ENCODE data around the gene CRLF1. TPM values are rescaled to one million over a fixed set of nuclear protein-coding genes. Genes with fewer than 3 reads are reported as not detected.

The CRLF1 gene
- total RNA-seq, 1 experiment from 2014 or later, result 16.2 TPM

- no peak overlapping the region for H2BK12ac ChIP-seq (ENCODE audit: insufficient read length, low read depth, low read length)
- no peak overlapping the region for H4K8ac ChIP-seq (replicated peaks; ENCODE audit: insufficient read length, low read depth, low read length)
- Mint-ChIP-seq H3K4me3 (peak overlapping the region; percentile 70 to 86), H3K9me3 (no peaks in the 10 kb centered on the region), H3K27ac (peak overlapping the region in 1 of 3 experiments; percentile 0; a peak in 1 of 7 replicates), H3K36me3 (ENCODE audit: insufficient read depth in 1 of 3, low read depth in 3 of 3) (peaks cover 12 to 31% (median 29%) of the 10 kb centered on the region in 3 experiments; a peak in 6 of 7 replicates), H3K27me3 (ENCODE audit: low read depth) (0 out of 2 replicates have a peak, but pooled peaks cover 1% of the 10 kb centered on the region), H3K4me1 (peaks cover 12% of the 10 kb centered on the region in 2 experiments)
- no peaks in the 10 kb centered on the region for H3K79me2 ChIP-seq (ENCODE audit: insufficient read depth, low read length)
- H2BK20ac ChIP-seq (ENCODE audit: low read depth, low read length, poor library complexity, severe bottlenecking), result no peak overlapping the region
- no peak overlapping the region for H3K18ac ChIP-seq (ENCODE audit: insufficient read length, low read depth, low read length)
- H3K4me1 ChIP-seq (ENCODE audit: insufficient read depth, low read length), result 0 out of 2 replicates have a peak, but pooled peaks cover 2% of the 10 kb centered on the region
- peaks cover 3% of the 10 kb centered on the region for H3K79me1 ChIP-seq (ENCODE audit: insufficient read depth, low read depth, low read length, poor library complexity, severe bottlenecking)
- DNase-seq, result peak; percentile 78
- H3K9me3 ChIP-seq (ENCODE audit: control insufficient read depth, low read depth, low read length), result no peaks in the 10 kb centered on the region
- no peak for TF ChIP-seq CTCF (conservative IDR thresholded peaks at IDR 0.05)
- H2AFZ ChIP-seq (ENCODE audit: low read length), result no peak overlapping the region
- H3K27me3 ChIP-seq (ENCODE audit: insufficient read depth, low read length), result no peaks in the 10 kb centered on the region
- peaks cover 8% of the 10 kb centered on the region for H3K23me2 ChIP-seq (ENCODE audit: insufficient read length, low read depth, low read length, poor library complexity, severe bottlenecking)
- no peak overlapping the region for H3T11ph ChIP-seq (ENCODE audit: low read length)
- H4K20me1 ChIP-seq (ENCODE audit: control insufficient read depth, insufficient read depth, insufficient read length), result no peaks in the 10 kb centered on the region
- H3K4ac ChIP-seq (ENCODE audit: low read depth, low read length), result no peak overlapping the region
- H3K9ac ChIP-seq (ENCODE audit: extremely low read depth, insufficient read length, low read length), result no peak overlapping the region
- H2BK5ac ChIP-seq (ENCODE audit: insufficient read length, low read length), result no peak overlapping the region
- no peak overlapping the region for H4K5ac ChIP-seq (ENCODE audit: insufficient read length, low read depth, low read length)
- peak overlapping the region; percentile 87 for H3K4me2 ChIP-seq (ENCODE audit: insufficient read depth, insufficient read length, low read length)
- H3K56ac ChIP-seq (ENCODE audit: insufficient read length, low read depth, low read length), result no peak overlapping the region
- no peak overlapping the region for H2AK5ac ChIP-seq (ENCODE audit: insufficient read length, low read length)
- no peak overlapping the region for H2BK15ac ChIP-seq (ENCODE audit: low read depth, low read length)
- no peak overlapping the region for H2BK120ac ChIP-seq (ENCODE audit: low read depth, low read length, poor library complexity, severe bottlenecking)
- H3K27ac ChIP-seq (ENCODE audit: insufficient read length, low read depth, low read length), result no peak overlapping the region
- WGBS (ENCODE audit: extremely low coverage, insufficient read length, low lambda C conversion rate), result no CpG with 5 or more reads among the region's 12 CpGs
- H3K23ac ChIP-seq (ENCODE audit: insufficient read length, low read depth, low read length), result no peak overlapping the region
- no peak overlapping the region for H3K14ac ChIP-seq (ENCODE audit: insufficient read depth, low read length)
- no peak overlapping the region for H4K91ac ChIP-seq (ENCODE audit: insufficient read length, low read depth, low read length)
These were observed 62.7 kb downstream of the CRLF1 start for GRCh38 chr19:18543814-18544475.

Other genes with a start within 250 kb of the CRLF1 start
- 5.7 and 7.0 TPM in 2 replicates for gene GDF15, start 220.6 kb downstream of the CRLF1 start, total RNA-seq (2021)
- 0.18 TPM in 1 of 2 replicates, not detected in the other for gene LRRC25, start 209.2 kb downstream of the CRLF1 start, total RNA-seq (2021)
- 46.1 and 50.0 TPM in 2 replicates for gene SSBP4, start 187.4 kb downstream of the CRLF1 start, total RNA-seq (2021)
- 241 and 255 TPM in 2 replicates for gene ISYNA1, start 168.7 kb downstream of the CRLF1 start, total RNA-seq (2021)
- 15.5 and 17.0 TPM in 2 replicates for gene ELL, start 84.7 kb downstream of the CRLF1 start, total RNA-seq (2021)
- gene FKBP8, start 63.2 kb downstream of the CRLF1 start, total RNA-seq (2021), result 308 and 310 TPM in 2 replicates
- gene KXD1, start 48.9 kb downstream of the CRLF1 start, total RNA-seq (2021), result 138 and 143 TPM in 2 replicates
- gene UBA52, start 34.9 kb downstream of the CRLF1 start, total RNA-seq (2021), result 1,265 and 1,276 TPM in 2 replicates
- gene REX1BD, start 18.0 kb downstream of the CRLF1 start, total RNA-seq (2021), result 72.3 and 79.0 TPM in 2 replicates
- gene TMEM59L, start 6.1 kb upstream of the CRLF1 start, total RNA-seq (2021), result 11.2 and 12.0 TPM in 2 replicates
- gene KLHL26, start 30.2 kb upstream of the CRLF1 start, total RNA-seq (2021), result 9.8 and 10.7 TPM in 2 replicates
- 19.0 and 19.1 TPM in 2 replicates for gene CRTC1, start 76.9 kb upstream of the CRLF1 start, total RNA-seq (2021)
- 0.15 TPM in 1 of 2 replicates, not detected in the other for gene COMP, start 184.5 kb upstream of the CRLF1 start, total RNA-seq (2021)
- 83.3 and 85.4 TPM in 2 replicates for gene UPF1, start 225.2 kb upstream of the CRLF1 start, total RNA-seq (2021)

Measured in H9 (cell line).